ES-I3 (cell line): ENCODE results near the gene SH3GL1.
"Not testable (repeated sequence)": the region's sequence is repeated elsewhere in the genome, so short reads cannot be mapped to it uniquely, and the experiment has no call there.

ENCODE experiments used
- H3K36me3 ChIP-seq: 2 replicates; pipeline ENCODE4 v1.6.1; 2013; ENCODE audit warnings: mild to moderate bottlenecking, low read length, control low read depth, moderate library complexity; ENCODE audit not compliant: insufficient read depth
- H3K4me1 ChIP-seq: 2 replicates; pipeline ENCODE4 v1.6.1; 2013; ENCODE audit warnings: mild to moderate bottlenecking, control low read depth, low read length; ENCODE audit not compliant: insufficient read depth
- H3K9ac ChIP-seq: 2 replicates; pipeline ENCODE4 v1.6.1; 2013; ENCODE audit warnings: low read depth, mild to moderate bottlenecking, low read length, moderate library complexity
- H3K9me3 ChIP-seq: 2 replicates; pipeline ENCODE4 v1.6.1; 2013; ENCODE audit warnings: mild to moderate bottlenecking, low read length, moderate library complexity; ENCODE audit not compliant: control insufficient read depth, insufficient read depth

The SH3GL1 gene

GRCh38 chr19:4361152-4362046 is 38.9 kb downstream of the SH3GL1 start:
- no peak overlapping the region for H3K9ac ChIP-seq
- H3K4me1 ChIP-seq: no peaks in the 10 kb centered on the region; the same call in 1 of the 2 replicates
- H3K36me3 ChIP-seq: peaks cover 7% of the 10 kb centered on the region; the same call in 1 of the 2 replicates

GRCh38 chr19:4360641-4361151 is 39.7 kb downstream of the SH3GL1 start:
- Histone ChIP-seq H3K36me3 (peaks cover 4% of the 10 kb centered on the region; the same call in 1 of the 2 replicates), H3K4me1 (no peaks in the 10 kb centered on the region; the same call in 1 of the 2 replicates), H3K9ac (no peak overlapping the region), H3K9me3 (no peaks in the 10 kb centered on the region)

More at GRCh38 chr19:4361152-4362046, 38.9 kb downstream of the SH3GL1 start:
- no peaks in the 10 kb centered on the region for H3K9me3 ChIP-seq

DNA sequence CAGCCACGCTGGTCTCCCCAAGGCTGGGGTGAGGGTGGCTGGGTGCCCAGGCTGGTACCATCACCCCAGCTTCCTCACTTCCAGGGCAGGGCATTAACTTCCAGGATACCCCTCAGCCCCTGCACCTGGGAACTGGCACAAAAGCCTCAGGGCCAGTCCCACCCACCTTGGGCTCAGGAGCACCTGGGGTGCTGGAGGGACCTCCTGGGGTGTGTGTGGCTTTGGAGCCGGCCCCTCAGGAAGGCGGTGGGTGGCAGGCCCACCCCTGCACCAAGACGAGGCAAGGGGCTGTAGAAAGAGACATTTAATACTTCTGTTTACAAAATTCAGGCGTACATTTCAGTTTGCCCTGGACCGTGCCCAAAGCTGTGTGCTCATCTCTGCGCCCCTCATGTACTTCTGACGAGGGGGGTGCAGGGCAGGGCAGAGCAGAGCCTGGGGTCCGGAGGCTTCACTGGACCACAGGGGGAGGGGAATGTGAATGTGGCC is 40.2 kb downstream of the SH3GL1 start:
- no peaks in the 10 kb centered on the region; the same call in 1 of the 2 replicates for H3K4me1 ChIP-seq
- no peaks in the 10 kb centered on the region; the same call in 1 of the 2 replicates for H3K36me3 ChIP-seq
- H3K9ac ChIP-seq: no peak overlapping the region
- H3K9me3 ChIP-seq: no peaks in the 10 kb centered on the region

DNA sequence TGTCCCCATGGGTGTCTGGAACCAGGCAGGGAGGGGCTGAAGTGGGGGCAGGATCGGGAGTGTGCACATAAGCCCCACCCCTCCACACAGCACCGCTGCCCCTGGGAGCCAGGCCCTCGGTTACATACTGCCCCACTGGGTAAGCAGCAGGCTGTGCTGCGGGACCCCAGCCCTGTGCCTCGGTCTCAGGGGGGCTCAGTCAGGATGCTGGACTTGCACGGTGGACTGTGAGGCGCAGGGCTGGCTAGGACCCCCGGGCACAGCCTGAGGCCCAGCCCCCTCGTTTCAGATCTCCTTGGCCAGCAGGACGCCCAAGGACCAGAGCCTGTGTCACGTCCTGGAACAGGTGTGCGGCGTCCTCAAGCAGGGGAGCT is 40.7 kb downstream of the SH3GL1 start:
- H3K9ac ChIP-seq: no peak overlapping the region
- no peaks in the 10 kb centered on the region for H3K9me3 ChIP-seq
- H3K4me1 ChIP-seq: no peaks in the 10 kb centered on the region; the same call in 1 of the 2 replicates
- no peaks in the 10 kb centered on the region; the same call in 1 of the 2 replicates for H3K36me3 ChIP-seq

GRCh38 chr19:4358709-4359626 is 41.4 kb downstream of the SH3GL1 start:
- H3K9ac ChIP-seq: no peak overlapping the region
- no peaks in the 10 kb centered on the region; the same call in 1 of the 2 replicates for H3K36me3 ChIP-seq
- H3K9me3 ChIP-seq: no peaks in the 10 kb centered on the region
- H3K4me1 ChIP-seq: no peaks in the 10 kb centered on the region; the same call in 1 of the 2 replicates

- H3K4me1 ChIP-seq: no peaks in the 10 kb centered on the region; the same call in 1 of the 2 replicates
- no peaks in the 10 kb centered on the region for H3K9me3 ChIP-seq
- H3K9ac ChIP-seq: no peak overlapping the region
- no peaks in the 10 kb centered on the region; the same call in 1 of the 2 replicates for H3K36me3 ChIP-seq
Measured at GRCh38 chr19:4357921-4358326, 42.4 kb downstream of the SH3GL1 start.

DNA sequence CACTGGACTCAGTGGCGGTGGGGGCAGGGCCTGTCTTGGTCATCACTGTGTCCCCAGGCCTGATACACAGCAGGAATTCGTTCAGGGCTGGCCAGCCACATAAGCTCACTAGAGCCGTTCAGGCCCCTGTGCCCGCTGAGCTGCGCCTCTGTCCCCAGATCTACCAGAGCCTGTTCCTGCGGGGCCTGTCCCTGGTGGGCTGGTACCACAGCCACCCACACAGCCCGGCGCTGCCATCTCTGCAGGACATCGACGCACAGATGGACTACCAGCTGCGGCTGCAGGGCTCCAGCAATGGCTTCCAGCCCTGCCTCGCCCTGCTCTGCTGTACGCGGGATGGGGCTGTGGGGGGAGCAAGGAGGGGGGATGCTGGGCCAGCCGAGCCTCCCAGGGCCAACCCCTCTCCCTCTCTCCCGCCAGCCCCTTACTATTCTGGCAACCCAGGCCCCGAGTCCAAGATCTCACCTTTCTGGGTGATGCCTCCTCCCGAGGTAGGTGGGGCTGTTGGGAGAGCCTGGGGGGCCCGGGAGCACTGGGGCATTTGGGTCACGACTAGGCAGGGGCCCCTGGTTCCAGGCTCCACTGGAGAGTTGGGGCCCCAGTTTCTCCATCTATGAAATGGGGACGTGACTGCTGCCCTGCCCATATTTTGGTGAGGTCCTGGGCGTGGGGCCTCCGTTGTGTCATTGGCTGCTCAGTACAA is 43.1 kb downstream of the SH3GL1 start:
- Histone ChIP-seq H3K36me3 (no peaks in the 10 kb centered on the region; the same call in 1 of the 2 replicates), H3K4me1 (no peaks in the 10 kb centered on the region; the same call in 1 of the 2 replicates), H3K9me3 (no peaks in the 10 kb centered on the region), H3K9ac (no peak overlapping the region)

DNA sequence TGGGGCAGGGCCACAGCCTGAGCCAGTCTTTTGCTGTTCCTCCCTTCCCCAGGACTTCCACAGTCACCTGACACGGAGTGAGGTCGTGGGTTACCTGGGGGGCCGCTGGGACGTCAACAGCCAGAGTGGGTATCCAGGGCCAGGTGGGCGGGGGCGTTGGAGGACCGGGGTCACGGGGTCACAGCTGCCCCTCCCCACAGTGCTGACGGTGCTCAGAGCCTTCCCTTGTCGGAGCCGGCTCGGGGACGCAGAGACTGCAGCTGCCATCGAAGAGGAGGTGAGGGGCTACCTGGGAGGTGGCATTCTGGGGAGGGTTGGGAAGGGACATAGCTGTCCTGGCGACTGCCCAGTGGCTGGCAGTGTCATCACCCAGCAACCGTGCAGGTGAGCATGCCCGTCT is 45.5 kb downstream of the SH3GL1 start:
- Histone ChIP-seq H3K36me3 (no peaks in the 10 kb centered on the region; the same call in 1 of the 2 replicates), H3K9me3 (no peaks in the 10 kb centered on the region), H3K4me1 (no peaks in the 10 kb centered on the region), H3K9ac (no peak overlapping the region)

- Histone ChIP-seq H3K4me1 (no peaks in the 10 kb centered on the region), H3K36me3 (no peaks in the 10 kb centered on the region; the same call in 1 of the 2 replicates), H3K9me3 (no peaks in the 10 kb centered on the region)
Measured at GRCh38 chr19:4354282-4354681, 46.1 kb downstream of the SH3GL1 start.

DNA sequence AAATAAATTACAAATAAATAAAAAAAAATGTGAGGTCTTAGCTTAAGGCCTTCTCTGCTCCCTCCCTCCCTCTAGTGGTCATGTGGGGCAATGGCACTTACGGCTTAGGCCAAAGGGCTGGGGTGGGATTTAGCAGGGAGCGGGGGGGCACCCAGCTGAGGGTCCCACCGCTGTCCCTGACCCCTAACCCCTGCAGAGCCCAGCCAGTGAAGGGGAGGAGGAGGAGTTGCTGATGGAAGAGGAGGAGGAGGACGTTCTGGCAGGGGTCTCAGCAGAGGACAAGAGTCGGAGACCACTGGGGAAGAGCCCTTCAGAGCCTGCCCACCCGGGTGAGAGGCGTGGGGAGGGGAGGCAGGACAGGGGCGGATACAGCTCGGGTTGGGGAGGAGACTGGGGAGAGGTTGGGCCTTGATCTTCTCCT is 47.6 kb downstream of the SH3GL1 start:
- H3K9me3 ChIP-seq: no peaks in the 10 kb centered on the region
- no peak overlapping the region for H3K9ac ChIP-seq

More at GRCh38 chr19:4354282-4354681, 46.1 kb downstream of the SH3GL1 start:
- H3K9ac ChIP-seq: no peak overlapping the region

GRCh38 chr19:4350726-4351125 is 49.6 kb downstream of the SH3GL1 start:
- no peak overlapping the region for H3K9ac ChIP-seq
- no peaks in the 10 kb centered on the region for H3K4me1 ChIP-seq
- H3K9me3 ChIP-seq: no peaks in the 10 kb centered on the region

More for the DNA sequence above, 47.6 kb downstream of the SH3GL1 start:
- H3K36me3 ChIP-seq: no peaks in the 10 kb centered on the region
- no peaks in the 10 kb centered on the region for H3K4me1 ChIP-seq

GRCh38 chr19:4350111-4350510 is 50.2 kb downstream of the SH3GL1 start:
- H3K9ac ChIP-seq: no peak overlapping the region
- no peaks in the 10 kb centered on the region for H3K9me3 ChIP-seq
- H3K36me3 ChIP-seq: no peaks in the 10 kb centered on the region
- no peaks in the 10 kb centered on the region for H3K4me1 ChIP-seq

More at GRCh38 chr19:4350726-4351125, 49.6 kb downstream of the SH3GL1 start:
- H3K36me3 ChIP-seq: no peaks in the 10 kb centered on the region

GRCh38 chr19:4349225-4349624 is 51.1 kb downstream of the SH3GL1 start:
- H3K9ac ChIP-seq, H3K9me3 ChIP-seq, H3K4me1 ChIP-seq, H3K36me3 ChIP-seq: not testable (repeated sequence)
